Esophagus squamous epithelium (tissue), 4 donors: Measurements from ENCODE around the gene PHACTR1.

Experiments
- POLR2A ChIP-seq, 4 donors: fragments of 450-650 bp; IDR thresholded peaks; one replicate each; pipeline ENCODE4 v1.6.1; 2017; ENCODE audit warnings: antibody characterized with exemption in 4 of 4, mild to moderate bottlenecking in 4 of 4, moderate library complexity in 3 of 4
- TF ChIP-seq, protein P1 (sequence below), 6 experiments: fragments of 450-650 bp in 4 of 6; fragments of 200-600 bp in 2 of 6; sonication (generic) in 2 of 6; IDR thresholded peaks; one replicate each; pipeline ENCODE4 v1.5.1; 2016 to 2019; ENCODE audit warnings: antibody characterized with exemption in 6 of 6, mild to moderate bottlenecking in 4 of 6, moderate library complexity in 4 of 6

DNA sequence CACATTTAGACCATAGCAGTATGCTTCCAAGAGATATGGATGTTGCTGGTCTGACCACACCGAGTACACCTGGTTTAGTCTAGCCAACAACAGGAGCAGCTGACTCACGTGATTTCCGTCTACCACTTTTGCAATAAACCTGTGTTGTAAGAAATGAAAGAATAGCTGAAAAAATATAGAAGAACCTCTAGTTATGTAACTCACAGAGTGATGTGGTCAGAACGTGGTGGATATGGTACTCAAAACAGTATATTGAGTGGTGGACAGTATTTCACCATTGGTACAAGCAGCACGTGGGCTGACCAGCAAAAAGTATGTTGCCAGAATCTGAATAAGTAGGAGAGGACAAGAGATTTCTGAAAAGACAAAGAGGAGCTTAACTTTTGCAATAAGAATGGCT lies 384.8 kb downstream of the PHACTR1 start:
- TF ChIP-seq, protein P1, sequence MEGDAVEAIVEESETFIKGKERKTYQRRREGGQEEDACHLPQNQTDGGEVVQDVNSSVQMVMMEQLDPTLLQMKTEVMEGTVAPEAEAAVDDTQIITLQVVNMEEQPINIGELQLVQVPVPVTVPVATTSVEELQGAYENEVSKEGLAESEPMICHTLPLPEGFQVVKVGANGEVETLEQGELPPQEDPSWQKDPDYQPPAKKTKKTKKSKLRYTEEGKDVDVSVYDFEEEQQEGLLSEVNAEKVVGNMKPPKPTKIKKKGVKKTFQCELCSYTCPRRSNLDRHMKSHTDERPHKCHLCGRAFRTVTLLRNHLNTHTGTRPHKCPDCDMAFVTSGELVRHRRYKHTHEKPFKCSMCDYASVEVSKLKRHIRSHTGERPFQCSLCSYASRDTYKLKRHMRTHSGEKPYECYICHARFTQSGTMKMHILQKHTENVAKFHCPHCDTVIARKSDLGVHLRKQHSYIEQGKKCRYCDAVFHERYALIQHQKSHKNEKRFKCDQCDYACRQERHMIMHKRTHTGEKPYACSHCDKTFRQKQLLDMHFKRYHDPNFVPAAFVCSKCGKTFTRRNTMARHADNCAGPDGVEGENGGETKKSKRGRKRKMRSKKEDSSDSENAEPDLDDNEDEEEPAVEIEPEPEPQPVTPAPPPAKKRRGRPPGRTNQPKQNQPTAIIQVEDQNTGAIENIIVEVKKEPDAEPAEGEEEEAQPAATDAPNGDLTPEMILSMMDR (IDR thresholded peaks at IDR 0.05), result no peak
- no peak for TF ChIP-seq POLR2A (IDR thresholded peaks at IDR 0.05)
